OCI-LY7 (cell line): ENCODE data around the gene SARDH. TPM values are rescaled to one million over a fixed set of nuclear protein-coding genes. Genes with fewer than 3 reads are reported as not detected.

Source experiments
- BruUV-seq: library from RNA; stranded (reverse); fragments of 400-500 nt; replicated peaks from 2 replicates; lab custom pipeline; 2021; lab: Mats Ljungman, UMichigan
- CTCF ChIA-PET: fragments of 300-600 bp; sonication (Branson Sonifier 250); formaldehyde crosslinking; loops from one replicate; lab custom pipeline; 2022; ENCODE audit warnings: antibody characterized with exemption; ENCODE audit not compliant: unreplicated experiment; lab: Charles Lee
- POLR2A ChIA-PET: fragments of 300-600 bp; sonication (Branson Sonifier 250); formaldehyde crosslinking; loops from one replicate; lab custom pipeline; 2022; ENCODE audit warnings: antibody characterized with exemption; lab: Charles Lee
- DNase-seq: peaks from one replicate; pipeline ENCODE4 v3.0.0-alpha.2; 2015; ENCODE audit warnings: low spot score
- H2AFZ ChIP-seq: fragments of 200-600 bp; sonication (generic), shearing (Covaris generic); 2 replicates; pipeline ENCODE4 v1.6.1; 2014; ENCODE audit warnings: mild to moderate bottlenecking, antibody characterized with exemption, low read length, moderate library complexity
- H3K27ac ChIP-seq: fragments of 200-600 bp; sonication (generic); 2 replicates; pipeline ENCODE4 v1.5.1; 2014; ENCODE audit warnings: mixed run types, low read depth, mild to moderate bottlenecking, moderate library complexity, low read length, inconsistent platforms; ENCODE audit not compliant: poor library complexity, severe bottlenecking
- H3K36me3 ChIP-seq: fragments of 200-600 bp; sonication (generic); 2 replicates; pipeline ENCODE4 v1.6.1; 2014; ENCODE audit warnings: mild to moderate bottlenecking, antibody characterized with exemption, low read length, moderate library complexity, mixed read lengths; ENCODE audit not compliant: insufficient read depth
- H3K4me1 ChIP-seq: fragments of 200-600 bp; sonication (generic); 2 replicates; pipeline ENCODE4 v1.5.1; 2014; ENCODE audit warnings: mild to moderate bottlenecking, low read length; ENCODE audit not compliant: insufficient read depth, poor library complexity, severe bottlenecking
- H3K4me2 ChIP-seq: fragments of 200-600 bp; sonication (generic); 2 replicates; pipeline ENCODE4 v1.6.1; 2014; ENCODE audit warnings: mild to moderate bottlenecking, low read length
- H3K4me3 ChIP-seq: fragments of 200-600 bp; sonication (generic); 2 replicates; pipeline ENCODE4 v1.5.1; 2014; ENCODE audit warnings: mild to moderate bottlenecking, low read depth, low read length; ENCODE audit not compliant: poor library complexity, severe bottlenecking
- H3K79me2 ChIP-seq: fragments of 200-600 bp; sonication (generic); 2 replicates; pipeline ENCODE4 v1.6.1; 2016; ENCODE audit warnings: low read depth, mild to moderate bottlenecking, low read length, moderate library complexity, mixed read lengths; ENCODE audit not compliant: insufficient read depth
- H3K9me2 ChIP-seq: fragments of 200-600 bp; sonication (generic); 2 replicates; pipeline ENCODE4 v1.6.1; 2016; ENCODE audit warnings: mild to moderate bottlenecking, low read length, mixed read lengths; ENCODE audit not compliant: insufficient read depth
- H3K9me3 ChIP-seq: fragments of 200-600 bp; sonication (generic); 2 replicates; pipeline ENCODE4 v1.6.1; 2014; ENCODE audit warnings: mild to moderate bottlenecking, mixed run types, low read length, mixed read lengths
- H4K20me1 ChIP-seq: fragments of 200-600 bp; sonication (generic); 2 replicates; pipeline ENCODE4 v1.6.1; 2014; ENCODE audit warnings: mild to moderate bottlenecking, antibody characterized with exemption, low read length, moderate library complexity, mixed read lengths; ENCODE audit not compliant: insufficient read depth
- EZH2phosphoT487 ChIP-seq: fragments of 200-600 bp; sonication (generic); IDR thresholded peaks from 2 replicates; pipeline ENCODE4 v1.6.1; 2018; ENCODE audit warnings: low read depth, borderline replicate concordance, mild to moderate bottlenecking, mixed run types, antibody characterized with exemption, low read length, moderate library complexity, mixed read lengths
- intact Hi-C: fragments of 100-400 bp; cut with micrococcal nuclease; formaldehyde crosslinking; loops from one replicate; pipeline ENCODE4 v1.10.0; 2022; ENCODE audit not compliant: unreplicated experiment
- total RNA-seq, 2 experiments: library from RNA; depleted of rRNA in 1 of 2; stranded (reverse); fragments of >200 nt in 1 of 2; shearing (Covaris generic) in 1 of 2; gene quantifications; 2 replicates each; pipeline ENCODE4 v1.2.3, GENCODE V29; 2014 to 2022
- TF ChIP-seq, protein P1 (sequence below): fragments of 200-600 bp; sonication (generic); conservative IDR thresholded peaks from 2 replicates; pipeline ENCODE4 v1.5.1; 2014; ENCODE audit warnings: mild to moderate bottlenecking, antibody characterized with exemption, low read length, moderate library complexity, mixed read lengths

Gene SARDH
- total RNA-seq, 2 experiments from 2014 or later: 42.8 to 60.8 TPM

- Histone ChIP-seq H3K4me3 (no peak overlapping the region), H3K9me3 (no peaks in the 10 kb centered on the region), H3K4me1 (peaks cover 97% of the 10 kb centered on the region), H2AFZ (no peak overlapping the region), H3K27ac (peak overlapping the region; percentile 91), H3K79me2 (peaks cover 18% of the 10 kb centered on the region; the same call in 1 of the 2 replicates), H3K4me2 (peak overlapping the region; percentile 25; the same call in 1 of the 2 replicates), H3K36me3 (peaks cover 10% of the 10 kb centered on the region), H4K20me1 (no peaks in the 10 kb centered on the region), H3K9me2 (no peaks in the 10 kb centered on the region)
- ChIA-PET CTCF (no interaction called here), POLR2A (no interaction called here)
- no TSS peak for BruUV-seq
- intact Hi-C loops: no loop called here
- TF ChIP-seq, protein P1, sequence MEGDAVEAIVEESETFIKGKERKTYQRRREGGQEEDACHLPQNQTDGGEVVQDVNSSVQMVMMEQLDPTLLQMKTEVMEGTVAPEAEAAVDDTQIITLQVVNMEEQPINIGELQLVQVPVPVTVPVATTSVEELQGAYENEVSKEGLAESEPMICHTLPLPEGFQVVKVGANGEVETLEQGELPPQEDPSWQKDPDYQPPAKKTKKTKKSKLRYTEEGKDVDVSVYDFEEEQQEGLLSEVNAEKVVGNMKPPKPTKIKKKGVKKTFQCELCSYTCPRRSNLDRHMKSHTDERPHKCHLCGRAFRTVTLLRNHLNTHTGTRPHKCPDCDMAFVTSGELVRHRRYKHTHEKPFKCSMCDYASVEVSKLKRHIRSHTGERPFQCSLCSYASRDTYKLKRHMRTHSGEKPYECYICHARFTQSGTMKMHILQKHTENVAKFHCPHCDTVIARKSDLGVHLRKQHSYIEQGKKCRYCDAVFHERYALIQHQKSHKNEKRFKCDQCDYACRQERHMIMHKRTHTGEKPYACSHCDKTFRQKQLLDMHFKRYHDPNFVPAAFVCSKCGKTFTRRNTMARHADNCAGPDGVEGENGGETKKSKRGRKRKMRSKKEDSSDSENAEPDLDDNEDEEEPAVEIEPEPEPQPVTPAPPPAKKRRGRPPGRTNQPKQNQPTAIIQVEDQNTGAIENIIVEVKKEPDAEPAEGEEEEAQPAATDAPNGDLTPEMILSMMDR: no peak
- TF ChIP-seq EZH2phosphoT487: no peak
- peak; percentile 32 for DNase-seq
These were observed 32.6 kb downstream of the SARDH start for GRCh38 chr9:133705576-133705975.

- ChIA-PET CTCF (no interaction called here), POLR2A (no interaction called here)
- peak overlapping the region; percentile 96 for H3K4me2 ChIP-seq
- no peaks in the 10 kb centered on the region for H4K20me1 ChIP-seq
- H3K9me2 ChIP-seq: no peaks in the 10 kb centered on the region
- H2AFZ ChIP-seq: no peak overlapping the region
- H3K27ac ChIP-seq: peak overlapping the region; percentile 91
- peaks cover 26% of the 10 kb centered on the region; the same call in 1 of the 2 replicates for H3K79me2 ChIP-seq
- peaks cover 16% of the 10 kb centered on the region for H3K36me3 ChIP-seq
- H3K9me3 ChIP-seq: peaks cover under 1% of the 10 kb centered on the region; the same call in 1 of the 2 replicates
- BruUV-seq: no TSS peak
- peaks cover 94% of the 10 kb centered on the region for H3K4me1 ChIP-seq
- peak overlapping the region; percentile 73 for H3K4me3 ChIP-seq
- peak; percentile 69 for DNase-seq
- intact Hi-C loops: loop anchor here (5.0 kb wide), 2 partner anchors 227 to 1233 kb away; partner anchors contain the start of gene SLC2A6
- TF ChIP-seq, protein P1: no peak
- no peak for TF ChIP-seq EZH2phosphoT487
These were observed 33.4 kb downstream of the SARDH start for GRCh38 chr9:133704711-133705181.
